NCI-H345 treated with DMSO at 0.1 percent for 48 hours (cell line): ENCODE data around the gene PRMT5.
A peak's percentile ranks its signal among the peaks of the same experiment; 100 is the strongest.

Source experiments
- DNase-seq: peaks from one replicate; lab custom pipeline; 2025; ENCODE audit not compliant: unreplicated experiment; lab: John Stamatoyannopoulos, UW

The PRMT5 gene

DNA sequence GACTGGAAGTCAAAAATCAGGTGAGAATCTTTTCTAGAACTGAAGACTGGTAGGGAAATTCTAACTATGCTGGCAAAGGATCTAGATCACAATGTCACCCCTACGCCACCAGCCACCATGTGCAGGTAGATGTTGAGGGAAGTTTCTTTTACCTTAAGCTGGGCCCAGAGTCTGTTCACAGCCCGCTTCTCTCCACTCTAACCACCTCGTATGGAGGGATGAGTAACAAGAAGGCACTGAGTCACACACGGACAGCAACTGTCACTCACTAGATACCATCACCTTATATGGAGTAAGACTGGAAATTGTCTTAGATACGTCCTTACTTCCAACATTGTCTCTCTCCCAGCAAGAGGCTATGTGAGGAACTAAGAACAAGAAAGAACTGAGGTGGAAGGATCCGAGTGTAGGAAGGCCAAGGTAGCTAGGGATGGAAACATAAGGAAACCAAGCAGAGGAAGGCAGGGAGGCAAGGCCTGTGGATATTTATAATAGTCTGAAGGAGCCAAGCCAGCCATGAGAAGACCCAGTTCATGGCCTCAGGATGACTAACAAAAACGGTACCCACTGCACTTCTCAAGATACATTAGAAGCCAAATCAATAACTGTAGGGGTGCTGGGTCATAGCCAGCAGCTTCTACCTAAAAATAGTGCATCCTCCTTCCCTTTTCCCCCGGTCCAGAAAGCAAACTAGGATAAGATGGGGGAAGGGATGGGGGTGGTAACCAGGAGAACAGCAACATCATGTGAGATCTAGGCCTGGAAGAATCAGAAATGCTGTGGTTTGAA, 30.7 kb downstream of the PRMT5 start:
- DNase-seq: no peak

GRCh38 chr14:22897357-22897756, 31.8 kb downstream of the PRMT5 start:
- DNase-seq: no peak

GRCh38 chr14:22896760-22897159, 32.4 kb downstream of the PRMT5 start:
- no peak for DNase-seq

- DNase-seq: no peak
These were observed 32.8 kb downstream of the PRMT5 start for GRCh38 chr14:22896356-22896755.

GRCh38 chr14:22895402-22895801, 33.8 kb downstream of the PRMT5 start:
- no peak for DNase-seq

DNA sequence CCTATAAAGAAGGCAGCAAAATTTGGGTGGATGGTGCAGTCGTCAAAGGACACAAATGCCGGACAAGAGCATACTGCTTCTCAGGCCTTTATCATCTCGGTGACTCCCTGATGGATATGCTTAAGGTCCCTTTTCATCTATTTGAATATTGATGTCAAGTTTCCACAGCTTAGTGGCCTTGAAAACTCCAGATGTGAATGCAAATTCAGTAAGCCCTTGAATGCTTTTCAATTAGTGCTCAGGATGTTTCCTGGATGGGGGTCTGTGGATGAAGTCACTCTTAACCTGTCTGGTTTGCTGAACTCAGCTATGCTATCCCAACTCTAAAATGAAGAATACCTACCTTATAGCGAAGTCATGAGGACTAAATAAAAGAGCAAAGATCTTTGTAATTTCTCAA, 35.5 kb downstream of the PRMT5 start:
- no peak for DNase-seq

- no peak for DNase-seq
These were observed 36.7 kb downstream of the PRMT5 start for GRCh38 chr14:22892488-22892887.

DNA sequence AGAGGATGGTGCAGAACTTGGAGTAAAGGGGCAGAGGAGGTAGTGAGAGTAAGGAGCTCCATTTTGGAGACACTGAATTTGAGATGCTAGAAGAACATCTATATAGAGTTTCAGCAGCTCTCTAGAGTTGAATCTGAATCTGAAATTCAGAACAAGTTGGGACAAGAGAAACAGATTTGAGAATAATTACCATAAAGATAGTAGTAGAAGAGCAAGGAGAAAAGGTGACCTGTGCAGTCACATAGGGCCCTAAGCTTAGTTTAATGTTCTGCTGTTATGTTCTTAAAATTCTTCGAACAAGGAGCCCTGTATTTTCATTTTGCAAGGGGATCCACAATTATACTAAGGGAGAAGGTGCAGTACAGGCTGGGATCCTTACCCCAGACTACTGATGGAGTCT, 38.8 kb downstream of the PRMT5 start:
- no peak for DNase-seq

DNA sequence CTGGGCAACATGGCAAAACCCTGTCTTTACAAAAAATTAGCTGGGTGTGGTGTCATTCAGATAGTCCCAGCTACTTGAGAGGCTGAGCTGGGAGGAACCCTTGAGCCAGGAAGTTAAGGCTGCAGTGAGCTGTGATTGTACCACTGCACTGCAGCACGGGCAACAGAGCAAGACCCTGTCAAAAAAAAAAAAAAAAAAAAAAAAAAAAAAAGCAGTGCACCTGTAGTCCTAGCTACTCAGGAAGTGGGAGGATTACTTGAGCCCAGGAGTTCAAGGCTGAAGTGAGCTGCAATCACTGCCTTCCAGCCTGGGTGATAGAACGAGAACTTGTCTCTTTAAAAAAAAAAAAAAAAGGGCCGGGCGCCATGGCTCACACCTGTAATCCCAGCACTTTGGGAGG, 40.5 kb downstream of the PRMT5 start:
- DNase-seq: no peak

DNA sequence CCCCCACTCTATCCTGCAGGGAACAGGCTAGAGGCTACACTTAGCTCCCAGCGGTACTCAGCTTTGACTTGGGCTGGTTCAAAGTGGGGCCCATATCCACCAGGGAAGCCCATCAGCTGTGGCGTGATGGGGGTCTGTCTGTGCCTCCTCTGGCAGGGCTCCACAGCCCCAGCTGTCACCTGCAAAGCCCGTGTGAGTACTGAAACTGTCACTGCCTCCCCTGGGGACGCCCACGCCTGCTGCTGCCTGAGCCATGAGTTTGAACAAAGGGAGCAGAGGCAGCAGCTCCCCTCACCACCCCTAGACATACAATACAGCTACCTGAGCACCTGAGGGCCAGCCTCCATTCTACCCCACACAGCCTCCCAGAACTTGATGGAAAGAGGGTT, 41.2 kb downstream of the PRMT5 start:
- DNase-seq: no peak

DNA sequence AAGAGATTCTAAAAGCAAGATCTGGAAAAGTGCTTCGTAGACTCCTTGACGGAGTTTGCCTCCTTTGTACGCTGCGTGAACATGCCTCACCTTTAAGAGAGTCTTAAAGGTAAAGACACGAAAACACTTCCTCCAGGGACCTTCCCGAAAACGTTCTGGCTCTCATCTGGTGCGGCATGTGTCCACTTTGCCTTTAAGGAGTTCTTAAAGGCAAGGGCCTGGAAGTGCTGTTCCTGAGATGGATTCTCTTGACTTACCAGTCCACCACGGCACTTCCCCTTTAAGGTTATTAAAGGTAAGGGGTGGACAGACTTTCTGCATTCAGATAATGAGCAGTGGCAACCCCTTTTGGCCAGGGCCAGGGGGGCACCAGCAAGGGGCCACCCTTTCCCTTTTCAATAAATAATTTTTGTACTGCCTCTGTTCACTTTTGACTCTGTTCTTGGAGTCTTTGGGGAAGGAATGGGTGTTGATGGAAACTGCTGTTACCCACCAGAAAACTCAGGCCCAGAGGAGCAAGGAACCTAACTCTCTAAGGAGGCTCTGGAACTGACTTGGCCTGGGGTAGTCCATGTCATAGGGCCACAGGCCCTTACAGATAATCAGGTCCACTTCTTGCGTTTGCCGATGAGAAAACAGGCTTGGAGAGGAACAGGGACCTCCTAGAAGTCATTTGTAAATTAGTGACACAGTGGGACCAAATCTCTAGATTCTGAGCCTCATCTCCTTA, 41.8 kb downstream of the PRMT5 start:
- no peak for DNase-seq

GRCh38 chr14:22886500-22887259, 42.5 kb downstream of the PRMT5 start:
- no peak for DNase-seq

DNA sequence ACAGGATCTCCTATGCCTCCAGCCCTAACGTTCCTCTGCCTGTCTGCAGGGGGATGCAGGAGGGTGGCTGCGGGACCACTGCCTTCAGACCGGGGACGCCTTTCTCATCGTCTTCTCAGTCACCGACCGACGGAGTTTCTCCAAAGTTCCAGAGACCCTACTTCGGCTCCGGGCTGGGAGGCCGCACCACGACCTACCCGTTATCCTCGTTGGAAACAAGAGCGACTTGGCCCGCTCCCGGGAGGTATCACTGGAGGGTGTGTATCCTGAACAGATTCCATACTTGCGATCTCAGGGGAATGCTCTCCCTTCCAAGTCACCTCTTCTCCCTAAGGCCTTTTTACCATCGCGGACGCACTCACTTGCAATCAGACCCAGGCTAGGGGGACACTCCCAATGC, 43.2 kb downstream of the PRMT5 start:
- no peak for DNase-seq

DNA sequence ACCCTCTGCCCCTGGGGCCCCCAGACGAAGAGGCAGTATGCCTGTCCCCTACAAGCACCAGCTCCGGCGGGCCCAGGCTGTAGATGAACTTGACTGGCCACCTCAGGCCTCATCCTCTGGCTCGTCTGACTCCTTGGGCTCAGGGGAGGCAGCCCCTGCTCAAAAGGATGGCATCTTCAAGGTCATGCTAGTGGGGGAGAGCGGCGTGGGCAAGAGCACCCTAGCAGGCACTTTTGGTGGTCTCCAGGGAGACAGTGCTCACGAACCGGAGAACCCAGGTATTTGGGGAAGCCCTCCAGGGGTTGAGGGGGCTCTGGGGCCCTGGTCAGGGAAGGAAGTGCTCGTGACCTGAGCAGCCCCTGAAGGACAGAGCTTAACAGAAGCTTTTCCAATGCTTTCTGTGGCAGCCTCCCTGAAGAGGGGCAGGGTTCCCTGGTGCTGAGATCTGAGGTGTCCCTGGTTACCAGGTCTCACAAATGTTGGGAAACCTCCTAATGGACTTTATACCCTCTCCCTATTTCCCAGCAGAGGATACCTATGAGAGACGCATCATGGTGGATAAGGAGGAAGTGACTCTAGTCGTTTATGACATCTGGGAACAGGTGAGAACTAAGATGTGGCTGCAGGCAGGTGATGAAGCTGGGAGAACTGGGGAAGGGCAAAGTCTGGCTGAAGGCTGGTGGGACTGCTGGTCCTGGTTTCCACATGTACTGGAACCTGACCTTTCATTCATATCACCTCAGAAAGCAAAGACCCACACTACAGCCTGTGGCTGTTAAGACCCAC, 44.2 kb downstream of the PRMT5 start:
- DNase-seq: no peak

- DNase-seq: no peak
These were observed 45.0 kb downstream of the PRMT5 start for GRCh38 chr14:22884076-22884737.

DNA sequence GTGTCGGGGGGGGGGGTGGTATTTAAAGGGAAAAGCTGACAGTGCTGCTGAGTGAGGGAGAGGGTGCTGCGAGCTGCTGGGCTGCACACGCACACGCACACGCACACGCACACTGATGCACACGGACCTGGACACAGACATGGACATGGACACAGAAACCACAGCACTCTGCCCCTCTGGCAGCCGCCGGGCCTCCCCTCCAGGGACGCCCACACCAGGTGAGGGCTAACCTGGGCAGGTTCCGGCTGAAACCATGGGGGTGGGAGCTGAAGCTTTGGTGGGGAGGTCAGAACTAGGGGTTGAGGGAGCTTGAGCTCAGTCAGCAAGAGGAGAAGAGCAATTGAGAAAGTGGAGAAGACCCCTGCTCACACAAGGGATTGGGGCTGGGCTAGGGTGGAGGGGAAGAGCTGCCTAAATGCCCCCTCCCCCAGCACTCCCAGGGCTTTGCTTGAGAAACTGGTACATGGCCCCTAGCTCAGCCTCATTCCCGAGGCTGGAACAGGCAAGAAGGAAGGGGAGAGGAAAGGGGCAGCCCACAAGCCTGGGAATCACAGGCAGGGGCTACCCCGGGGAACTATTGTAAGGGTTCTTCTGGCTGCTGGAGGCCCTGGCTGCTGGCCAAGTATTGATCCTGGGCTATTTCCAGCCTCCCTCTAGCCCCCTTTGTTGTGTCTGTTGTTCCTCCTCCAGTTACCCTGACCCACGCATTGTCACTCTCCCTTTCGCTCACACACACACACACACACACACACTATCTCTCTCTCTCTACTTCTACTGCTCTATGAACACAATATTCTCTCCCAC, 45.8 kb downstream of the PRMT5 start, which contains the start of gene REM2:
REM2 (plus strand) TSS at position 50 of the 804 bp plus-strand sequence; CDS start at position 116, 66 bp downstream.
- DNase-seq: peak; percentile 85

GRCh38 chr14:22882529-22883172, 46.5 kb downstream of the PRMT5 start:
- peak; percentile 58 for DNase-seq

DNA sequence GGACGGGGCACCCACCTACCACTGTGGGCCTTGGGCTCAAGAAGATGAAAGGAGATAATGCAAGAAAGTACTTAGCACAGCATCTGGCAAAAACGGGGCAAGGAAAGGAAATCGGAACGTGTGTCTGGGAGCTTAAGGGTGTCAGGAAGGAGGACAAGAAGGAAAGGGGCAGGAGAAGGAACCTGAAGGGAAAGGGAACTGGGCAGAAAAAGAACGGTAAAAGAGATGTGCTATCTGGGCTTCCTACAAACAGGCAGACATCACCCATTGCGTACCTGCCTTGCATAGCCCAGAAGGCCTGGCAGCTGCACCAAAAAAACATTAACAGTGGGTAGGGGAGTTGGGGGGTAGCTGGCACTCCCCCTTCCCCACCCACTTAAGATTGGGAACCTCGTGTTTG, 47.1 kb downstream of the PRMT5 start:
- DNase-seq: no peak
